ENCODE results near the gene LAMA3.

GRCh38 chr18:23673725-23674124 lies 15.5 kb upstream of the LAMA3 start:
- TF ChIP-seq CTCF (IDR thresholded peaks at IDR 0.05) (no peak), EP300 (IDR thresholded peaks at IDR 0.05; ENCODE audit: borderline replicate concordance in 1 of 2, low read depth in 1 of 2, low read length in 1 of 2) (no peak), RCOR1 (IDR thresholded peaks at IDR 0.05; ENCODE audit: low read length) (no peak), USF2 (IDR thresholded peaks at IDR 0.05; ENCODE audit: borderline replicate concordance, low read depth, low read length) (no peak), RXRA (IDR thresholded peaks at IDR 0.05; ENCODE audit: borderline replicate concordance, low read depth) (no peak), FOXM1 (IDR thresholded peaks at IDR 0.05; ENCODE audit: low read depth) (no peak)

All from SK-N-SH (cell line).